ENCODE measurements around the gene CCDC152.

Gene CCDC152

DNA sequence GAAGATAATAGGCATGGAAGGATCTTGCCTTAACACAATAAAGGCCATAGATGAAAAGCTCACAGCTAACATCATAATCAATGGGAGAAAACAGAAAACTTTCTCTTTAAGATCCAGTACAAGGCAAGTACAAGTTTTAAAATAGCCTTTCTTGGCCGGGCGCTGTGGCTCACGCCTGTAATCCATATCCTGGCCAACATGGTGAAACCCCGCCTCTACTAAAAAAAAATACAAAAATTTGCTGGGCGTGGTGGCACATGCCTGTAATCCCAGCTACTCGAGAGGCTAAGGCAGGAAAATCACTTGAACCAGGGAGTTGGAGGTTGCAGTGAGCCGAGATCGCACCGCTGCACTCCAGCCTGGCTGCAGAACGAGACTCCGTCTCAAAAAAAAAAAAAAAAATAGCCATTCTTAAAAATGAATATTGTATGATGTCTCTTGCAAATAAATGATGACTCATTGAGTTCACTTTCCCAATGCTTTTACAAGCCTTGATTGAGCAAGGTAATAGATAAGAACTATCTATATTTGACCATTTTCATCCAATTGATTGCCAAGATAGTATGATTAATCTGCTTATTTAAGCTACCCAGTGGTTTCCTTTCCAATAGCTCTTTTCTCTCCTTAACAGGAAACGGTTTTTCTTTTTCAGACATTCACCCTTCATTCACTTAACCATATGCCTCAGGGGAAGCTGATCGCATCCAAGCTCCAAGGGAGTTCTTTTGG is 15.8 kb downstream of the CCDC152 start:
- Histone ChIP-seq H3K23ac (ENCODE audit: low read depth, low read length, poor library complexity) (no peak overlapping the region), H2AK5ac (ENCODE audit: low read depth, low read length) (no peak overlapping the region), H2BK120ac (ENCODE audit: low read depth, low read length) (no peak overlapping the region), H3K4ac (ENCODE audit: low read length) (no peak overlapping the region), H2BK5ac (ENCODE audit: low read length) (no peak overlapping the region), H2BK15ac (ENCODE audit: low read length) (no peak overlapping the region), H3K4me3 (ENCODE audit: low read length in 2 of 2) (no peak overlapping the region), H4K8ac (ENCODE audit: low read depth, low read length) (no peak overlapping the region), H3K9ac (ENCODE audit: low read depth, low read length, poor library complexity) (no peak overlapping the region), H3K79me1 (ENCODE audit: low read depth, low read length) (no peaks in the 10 kb centered on the region), H3K14ac (ENCODE audit: low read length) (no peak overlapping the region), H4K91ac (ENCODE audit: low read depth, low read length, poor library complexity) (no peak overlapping the region), H3K36me3 (replicated peaks in 1 of 2; ENCODE audit: control insufficient read depth in 2 of 2, insufficient read depth in 2 of 2, low read length in 2 of 2) (no peaks in the 10 kb centered on the region), H3K4me2 (ENCODE audit: insufficient read depth, low read length, poor library complexity, severe bottlenecking) (no peak overlapping the region), H2BK12ac (ENCODE audit: low read length) (no peak overlapping the region), H3K27ac (replicated peaks; ENCODE audit: low read length) (no peak overlapping the region), H3K18ac (ENCODE audit: low read length) (no peak overlapping the region), H3K4me1 (ENCODE audit: control insufficient read depth in 2 of 2, insufficient read depth in 1 of 2, low read depth in 1 of 2, low read length in 2 of 2) (no peaks in the 10 kb centered on the region), H3K9me3 (replicated peaks in 1 of 2; ENCODE audit: control insufficient read depth in 2 of 2, insufficient read depth in 1 of 2, low read depth in 1 of 2, low read length in 2 of 2) (no peaks in the 10 kb centered on the region), H3K27me3 (ENCODE audit: control insufficient read depth in 3 of 3, insufficient read depth in 3 of 3, low read depth in 1 of 3, low read length in 3 of 3) (no peaks in the 10 kb centered on the region), H2AFZ (ENCODE audit: low read length) (no peak overlapping the region)
- WGBS, 2 donors (ENCODE audit: extremely low coverage in 2 of 2, insufficient read length in 2 of 2, insufficient replicate concordance in 1 of 2), result no CpG with 5 or more reads among the region's 13 CpGs
- DNase-seq (ENCODE audit: low spot score), result no peak

DNA sequence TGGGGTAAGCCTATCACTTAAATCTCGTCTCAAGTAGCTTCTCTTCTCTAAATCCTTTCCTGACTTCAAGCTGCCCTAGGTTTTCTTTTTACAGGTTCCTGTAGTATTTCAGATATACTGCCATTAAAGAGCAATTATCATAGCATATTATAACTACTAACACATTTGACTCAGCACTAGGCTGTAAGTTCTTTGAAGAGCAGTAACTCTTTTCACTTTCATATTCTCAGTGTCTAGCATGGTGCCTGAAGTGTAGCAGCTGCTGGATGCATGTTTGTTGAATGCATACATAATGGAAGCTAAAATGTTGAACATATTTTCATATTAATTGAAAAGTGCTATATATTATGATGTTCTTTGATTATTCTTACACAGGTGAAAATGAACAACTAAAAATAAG is 22.5 kb downstream of the CCDC152 start:
- no peak overlapping the region for H3K14ac ChIP-seq (ENCODE audit: low read length)
- no peak overlapping the region for H4K8ac ChIP-seq (ENCODE audit: low read depth, low read length)
- H3K23ac ChIP-seq (ENCODE audit: low read depth, low read length, poor library complexity), result no peak overlapping the region
- no peak overlapping the region for H3K4me3 ChIP-seq (ENCODE audit: low read length in 2 of 2)
- no peaks in the 10 kb centered on the region for H3K27me3 ChIP-seq (ENCODE audit: control insufficient read depth in 3 of 3, insufficient read depth in 3 of 3, low read depth in 1 of 3, low read length in 3 of 3)
- no peaks in the 10 kb centered on the region for H3K79me1 ChIP-seq (ENCODE audit: low read depth, low read length)
- H3K4me1 ChIP-seq (ENCODE audit: control insufficient read depth in 2 of 2, insufficient read depth in 1 of 2, low read depth in 1 of 2, low read length in 2 of 2), result no peaks in the 10 kb centered on the region
- H2BK15ac ChIP-seq (ENCODE audit: low read length), result no peak overlapping the region
- H2BK5ac ChIP-seq (ENCODE audit: low read length), result no peak overlapping the region
- no peak overlapping the region for H3K4me2 ChIP-seq (ENCODE audit: insufficient read depth, low read length, poor library complexity, severe bottlenecking)
- no peak overlapping the region for H2BK120ac ChIP-seq (ENCODE audit: low read depth, low read length)
- no peaks in the 10 kb centered on the region for H3K36me3 ChIP-seq (replicated peaks in 1 of 2; ENCODE audit: control insufficient read depth in 2 of 2, insufficient read depth in 2 of 2, low read length in 2 of 2)
- H3K18ac ChIP-seq (ENCODE audit: low read length), result no peak overlapping the region
- no peak overlapping the region for H3K4ac ChIP-seq (ENCODE audit: low read length)
- no peak overlapping the region for H3K9ac ChIP-seq (ENCODE audit: low read depth, low read length, poor library complexity)
- H3K9me3 ChIP-seq (replicated peaks in 1 of 2; ENCODE audit: control insufficient read depth in 2 of 2, insufficient read depth in 1 of 2, low read depth in 1 of 2, low read length in 2 of 2), result no peaks in the 10 kb centered on the region
- H3K27ac ChIP-seq (replicated peaks; ENCODE audit: low read length), result no peak overlapping the region
- WGBS, 2 donors (ENCODE audit: extremely low coverage in 2 of 2, insufficient read length in 2 of 2, insufficient replicate concordance in 1 of 2), result no CpG with 5 or more reads among the region's 1 CpG
- no peak overlapping the region for H2AK5ac ChIP-seq (ENCODE audit: low read depth, low read length)
- no peak overlapping the region for H4K91ac ChIP-seq (ENCODE audit: low read depth, low read length, poor library complexity)
- no peak overlapping the region for H2AFZ ChIP-seq (ENCODE audit: low read length)
- no peak overlapping the region for H2BK12ac ChIP-seq (ENCODE audit: low read length)
- DNase-seq (ENCODE audit: low spot score), result no peak

DNA sequence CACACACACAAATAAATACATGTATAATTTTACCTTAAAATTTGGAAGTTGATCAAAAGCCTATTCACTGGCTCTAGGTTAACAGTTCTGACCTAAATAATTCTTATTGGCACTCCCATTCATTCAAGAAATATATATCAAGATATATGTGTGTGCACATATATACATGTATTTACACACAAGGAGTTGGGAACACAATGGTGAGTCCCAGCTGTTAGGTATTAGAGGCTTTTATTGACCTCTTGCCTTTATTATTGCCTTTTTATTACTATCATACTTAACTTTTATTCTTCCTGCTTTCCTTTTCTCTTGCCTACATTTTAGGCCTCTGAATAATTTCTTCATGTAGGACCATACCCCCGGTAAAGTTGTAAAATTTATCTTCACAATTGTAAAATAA is 25.0 kb downstream of the CCDC152 start:
- Histone ChIP-seq H3K9ac (ENCODE audit: low read depth, low read length, poor library complexity) (no peak overlapping the region), H3K14ac (ENCODE audit: low read length) (no peak overlapping the region), H2BK5ac (ENCODE audit: low read length) (no peak overlapping the region), H3K27ac (replicated peaks; ENCODE audit: low read length) (no peak overlapping the region), H2AK5ac (ENCODE audit: low read depth, low read length) (no peak overlapping the region), H3K36me3 (replicated peaks in 1 of 2; ENCODE audit: control insufficient read depth in 2 of 2, insufficient read depth in 2 of 2, low read length in 2 of 2) (no peaks in the 10 kb centered on the region), H2BK12ac (ENCODE audit: low read length) (no peak overlapping the region), H4K8ac (ENCODE audit: low read depth, low read length) (no peak overlapping the region), H3K27me3 (ENCODE audit: control insufficient read depth in 3 of 3, insufficient read depth in 3 of 3, low read depth in 1 of 3, low read length in 3 of 3) (no peaks in the 10 kb centered on the region), H3K4me1 (ENCODE audit: control insufficient read depth in 2 of 2, insufficient read depth in 1 of 2, low read depth in 1 of 2, low read length in 2 of 2) (no peaks in the 10 kb centered on the region), H4K91ac (ENCODE audit: low read depth, low read length, poor library complexity) (no peak overlapping the region), H3K18ac (ENCODE audit: low read length) (no peak overlapping the region), H3K79me1 (ENCODE audit: low read depth, low read length) (no peaks in the 10 kb centered on the region), H3K4ac (ENCODE audit: low read length) (no peak overlapping the region), H3K9me3 (replicated peaks in 1 of 2; ENCODE audit: control insufficient read depth in 2 of 2, insufficient read depth in 1 of 2, low read depth in 1 of 2, low read length in 2 of 2) (no peaks in the 10 kb centered on the region), H3K4me2 (ENCODE audit: insufficient read depth, low read length, poor library complexity, severe bottlenecking) (no peak overlapping the region), H2BK15ac (ENCODE audit: low read length) (no peak overlapping the region), H2BK120ac (ENCODE audit: low read depth, low read length) (no peak overlapping the region), H3K23ac (ENCODE audit: low read depth, low read length, poor library complexity) (no peak overlapping the region), H3K4me3 (ENCODE audit: low read length in 2 of 2) (no peak overlapping the region), H2AFZ (ENCODE audit: low read length) (no peak overlapping the region)
- no peak for DNase-seq (ENCODE audit: low spot score)
- WGBS, 2 donors (ENCODE audit: extremely low coverage in 2 of 2, insufficient read length in 2 of 2, insufficient replicate concordance in 1 of 2), result no CpG with 5 or more reads among the region's 1 CpG

- H2BK15ac ChIP-seq (ENCODE audit: low read length), result no peak overlapping the region
- no peak overlapping the region for H3K4ac ChIP-seq (ENCODE audit: low read length)
- no CpG with 5 or more reads among the region's 1 CpG for WGBS, 2 donors (ENCODE audit: extremely low coverage in 2 of 2, insufficient read length in 2 of 2, insufficient replicate concordance in 1 of 2)
- no peak overlapping the region for H3K23ac ChIP-seq (ENCODE audit: low read depth, low read length, poor library complexity)
- peaks cover 0 to 2% of the 10 kb centered on the region in 2 donors for H3K36me3 ChIP-seq (replicated peaks in 1 of 2; ENCODE audit: control insufficient read depth in 2 of 2, insufficient read depth in 2 of 2, low read length in 2 of 2)
- H3K27me3 ChIP-seq (ENCODE audit: control insufficient read depth in 3 of 3, insufficient read depth in 3 of 3, low read depth in 1 of 3, low read length in 3 of 3), result no peaks in the 10 kb centered on the region
- no peak overlapping the region for H3K14ac ChIP-seq (ENCODE audit: low read length)
- H3K27ac ChIP-seq (replicated peaks; ENCODE audit: low read length), result no peak overlapping the region
- H3K18ac ChIP-seq (ENCODE audit: low read length), result no peak overlapping the region
- DNase-seq (ENCODE audit: low spot score), result no peak
- H3K4me2 ChIP-seq (ENCODE audit: insufficient read depth, low read length, poor library complexity, severe bottlenecking), result no peak overlapping the region
- H3K79me1 ChIP-seq (ENCODE audit: low read depth, low read length), result no peaks in the 10 kb centered on the region
- peaks cover 0 to 4% of the 10 kb centered on the region in 2 donors for H3K9me3 ChIP-seq (replicated peaks in 1 of 2; ENCODE audit: control insufficient read depth in 2 of 2, insufficient read depth in 1 of 2, low read depth in 1 of 2, low read length in 2 of 2)
- no peak overlapping the region for H2AFZ ChIP-seq (ENCODE audit: low read length)
- H2AK5ac ChIP-seq (ENCODE audit: low read depth, low read length), result no peak overlapping the region
- H4K8ac ChIP-seq (ENCODE audit: low read depth, low read length), result no peak overlapping the region
- no peaks in the 10 kb centered on the region for H3K4me1 ChIP-seq (ENCODE audit: control insufficient read depth in 2 of 2, insufficient read depth in 1 of 2, low read depth in 1 of 2, low read length in 2 of 2)
- no peak overlapping the region for H2BK12ac ChIP-seq (ENCODE audit: low read length)
- H2BK120ac ChIP-seq (ENCODE audit: low read depth, low read length), result no peak overlapping the region
- H3K9ac ChIP-seq (ENCODE audit: low read depth, low read length, poor library complexity), result no peak overlapping the region
- no peak overlapping the region for H4K91ac ChIP-seq (ENCODE audit: low read depth, low read length, poor library complexity)
- H3K4me3 ChIP-seq (ENCODE audit: low read length in 2 of 2), result no peak overlapping the region
- no peak overlapping the region for H2BK5ac ChIP-seq (ENCODE audit: low read length)
These were observed 27.5 kb downstream of the CCDC152 start for GRCh38 chr5:42784132-42784531.
